Airway epithelial cell (primary cell): ENCODE data around the gene CHRNB1. TPM values are rescaled to one million over a fixed set of nuclear protein-coding genes. Genes with fewer than 3 reads are reported as not detected.

Experiments used
- total RNA-seq: library from RNA; depleted of rRNA; stranded (reverse); fragments of >200 nt; gene quantifications from 2 replicates; pipeline ENCODE4 v1.2.3, GENCODE V29; 2015

CHRNB1 gene, protein sequence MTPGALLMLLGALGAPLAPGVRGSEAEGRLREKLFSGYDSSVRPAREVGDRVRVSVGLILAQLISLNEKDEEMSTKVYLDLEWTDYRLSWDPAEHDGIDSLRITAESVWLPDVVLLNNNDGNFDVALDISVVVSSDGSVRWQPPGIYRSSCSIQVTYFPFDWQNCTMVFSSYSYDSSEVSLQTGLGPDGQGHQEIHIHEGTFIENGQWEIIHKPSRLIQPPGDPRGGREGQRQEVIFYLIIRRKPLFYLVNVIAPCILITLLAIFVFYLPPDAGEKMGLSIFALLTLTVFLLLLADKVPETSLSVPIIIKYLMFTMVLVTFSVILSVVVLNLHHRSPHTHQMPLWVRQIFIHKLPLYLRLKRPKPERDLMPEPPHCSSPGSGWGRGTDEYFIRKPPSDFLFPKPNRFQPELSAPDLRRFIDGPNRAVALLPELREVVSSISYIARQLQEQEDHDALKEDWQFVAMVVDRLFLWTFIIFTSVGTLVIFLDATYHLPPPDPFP
- 10.9 and 11.0 TPM in 2 replicates for total RNA-seq

DNA sequence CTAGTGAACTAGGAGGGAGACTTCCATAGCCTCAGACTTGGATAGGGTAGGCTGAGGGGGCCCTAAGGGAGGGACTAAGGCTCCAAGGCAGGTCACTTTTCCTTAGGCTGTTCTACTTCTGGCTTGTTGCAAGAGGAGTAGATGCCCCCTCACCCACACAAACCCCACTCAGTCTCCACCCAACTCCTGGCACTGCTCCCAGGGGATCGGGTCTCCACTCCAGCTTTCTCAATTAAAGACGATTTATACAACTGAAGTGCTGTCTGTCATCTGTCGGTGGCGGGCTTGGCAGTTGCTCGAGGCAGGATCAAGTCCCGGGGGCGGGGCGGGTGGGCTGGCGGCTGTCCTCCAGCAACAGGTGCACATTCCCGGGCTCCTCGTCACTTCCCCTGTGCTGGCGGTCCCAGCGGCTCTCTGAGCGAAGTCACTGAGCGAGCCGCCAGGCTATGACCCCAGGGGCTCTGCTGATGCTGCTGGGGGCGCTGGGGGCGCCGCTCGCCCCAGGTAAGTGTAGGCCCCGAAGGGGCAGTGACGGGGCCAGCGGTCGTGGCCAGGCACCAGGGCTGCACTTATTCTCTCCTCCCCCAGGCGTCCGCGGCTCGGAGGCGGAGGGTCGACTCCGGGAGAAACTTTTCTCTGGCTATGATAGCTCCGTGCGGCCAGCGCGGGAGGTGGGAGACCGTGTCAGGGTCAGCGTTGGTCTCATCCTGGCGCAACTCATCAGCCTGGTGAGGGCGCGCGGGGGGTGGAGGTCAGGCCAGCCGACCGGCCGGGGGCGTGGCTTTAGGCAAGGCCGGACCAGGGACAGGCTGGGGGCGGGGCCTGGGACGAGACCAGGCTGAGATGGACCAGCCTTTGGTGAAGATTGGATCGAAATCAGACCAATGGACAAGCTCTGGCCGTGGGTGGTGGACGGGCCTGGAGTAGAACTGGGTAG is at the start of gene CHRNB1:
CHRNB1 (plus strand) TSS at position 380 of the 937 bp plus-strand sequence; CDS start at position 447, 67 bp downstream.

DNA sequence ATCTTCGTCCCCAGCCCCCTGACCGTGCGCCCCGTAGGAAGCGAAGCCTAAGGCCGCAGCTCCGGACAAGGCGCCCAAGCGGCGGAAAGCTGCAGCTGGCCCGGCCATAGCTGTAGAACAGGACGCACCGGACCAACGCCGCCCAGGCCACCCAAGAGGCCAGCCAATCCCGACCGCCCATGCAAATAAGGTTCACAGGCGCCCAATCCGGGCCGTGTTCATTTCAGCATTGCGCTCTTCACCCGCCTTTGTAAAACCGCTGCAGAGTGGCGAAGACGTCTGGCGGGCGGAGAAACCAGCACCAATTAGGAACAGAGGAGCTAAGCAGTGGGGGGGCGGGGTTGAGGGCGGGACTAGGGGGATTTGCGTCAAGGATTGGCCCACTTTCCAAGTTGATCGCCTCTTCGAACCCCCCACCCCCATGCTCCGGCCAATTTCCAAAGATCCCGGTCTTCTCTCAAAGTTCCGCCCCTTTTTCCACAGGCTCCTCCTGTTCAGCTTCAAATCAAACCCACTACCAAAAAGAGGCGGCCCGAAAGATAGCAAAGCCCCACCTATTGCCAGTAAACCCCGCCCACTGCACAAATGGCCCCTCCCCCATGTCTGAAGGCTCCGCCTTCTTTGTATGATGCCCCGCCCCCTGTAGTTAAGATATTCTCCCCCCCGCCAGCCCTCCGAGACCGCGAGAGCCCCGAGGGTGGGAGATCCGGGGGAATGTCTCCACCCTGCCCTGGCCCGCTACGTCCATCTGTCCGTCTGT is 40.7 kb upstream of the CHRNB1 start, which contains the start of gene TMEM256:
TMEM256 (minus strand) TSS at position 121 of the 760 bp plus-strand sequence; CDS start at position 108, 13 bp downstream.

DNA sequence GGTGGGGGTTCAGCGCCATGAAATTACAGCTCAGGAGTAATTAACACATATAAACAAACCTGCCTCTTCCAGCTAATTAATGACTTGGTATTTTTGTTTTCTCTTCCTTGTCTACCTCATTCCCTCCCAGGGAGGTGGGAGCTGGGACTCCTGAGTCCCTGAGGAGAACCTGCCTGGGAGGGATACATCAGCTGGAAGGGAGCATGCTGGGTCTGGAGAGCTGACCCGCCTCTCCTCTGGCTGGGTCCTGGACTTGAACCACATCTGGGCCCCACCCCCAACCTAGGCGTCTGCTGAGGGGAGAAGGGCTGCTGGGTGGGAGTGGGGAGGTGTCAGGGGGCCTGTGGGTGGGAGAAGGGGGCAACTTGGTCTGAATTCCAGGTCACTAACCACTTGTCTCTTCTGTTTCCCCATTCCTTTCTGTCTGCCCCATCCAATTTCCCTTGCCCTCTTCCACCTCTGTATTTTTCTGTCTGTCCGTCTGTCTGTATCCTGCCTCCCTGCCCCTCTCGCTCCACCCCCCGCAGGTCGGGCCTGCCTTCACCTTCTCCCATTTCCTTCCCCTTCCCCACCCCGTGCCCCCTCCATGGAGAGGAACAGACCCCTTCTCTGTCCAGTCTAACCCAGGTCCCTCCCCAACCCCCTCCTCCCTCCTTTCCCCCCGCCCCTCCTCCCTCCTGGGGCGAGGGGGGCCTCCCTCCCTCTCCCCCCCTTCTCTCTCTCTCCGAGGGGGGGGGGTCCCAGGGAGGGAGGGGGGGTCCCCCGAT is 37.2 kb upstream of the CHRNB1 start, which contains the start of gene NLGN2:
NLGN2 (plus strand) TSS at position 361 of the 767 bp plus-strand sequence. CDS start 411 bp downstream, outside the sequence.

DNA sequence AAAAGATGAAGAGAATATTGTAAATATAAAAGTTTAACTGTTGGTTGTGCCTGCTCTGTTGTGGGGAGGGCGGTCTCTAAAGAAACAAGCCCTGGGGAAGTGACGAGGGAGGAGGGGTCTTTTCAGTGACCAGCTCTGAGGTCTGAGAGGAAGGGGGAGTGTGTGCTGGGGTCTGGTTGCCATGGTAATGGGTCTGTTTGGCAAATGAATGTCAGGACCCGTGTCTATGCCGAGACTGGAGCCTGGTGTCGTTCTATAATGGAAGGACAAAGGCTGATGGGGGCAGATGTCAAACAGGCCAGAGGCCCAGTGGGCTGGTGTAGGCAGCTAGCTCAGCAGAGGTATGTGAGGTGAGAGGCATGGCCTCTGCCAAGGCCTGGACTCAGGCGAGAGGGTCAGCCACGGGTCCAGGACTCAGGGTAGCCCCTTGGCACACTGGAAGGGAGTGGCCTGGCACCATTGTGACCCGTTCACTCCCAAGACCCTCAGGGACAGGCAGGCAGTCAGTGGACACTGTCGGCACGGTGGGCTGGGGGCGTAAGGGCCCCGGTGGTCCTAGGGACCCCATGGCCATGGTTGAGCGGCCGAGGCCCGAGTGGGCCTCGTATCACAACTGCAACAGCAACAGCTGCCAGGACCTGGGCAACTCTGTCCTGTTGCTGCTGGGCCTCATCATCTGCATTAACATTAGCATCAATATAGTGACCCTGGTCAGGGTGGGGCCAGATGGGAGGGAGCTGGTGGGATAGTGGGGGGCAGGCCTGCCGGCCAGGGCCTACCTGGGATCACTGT is 24.8 kb upstream of the CHRNB1 start, which contains the start of gene SPEM1:
SPEM1 (plus strand) TSS at position 506 of the 792 bp plus-strand sequence; CDS start at position 567, 61 bp downstream.

DNA sequence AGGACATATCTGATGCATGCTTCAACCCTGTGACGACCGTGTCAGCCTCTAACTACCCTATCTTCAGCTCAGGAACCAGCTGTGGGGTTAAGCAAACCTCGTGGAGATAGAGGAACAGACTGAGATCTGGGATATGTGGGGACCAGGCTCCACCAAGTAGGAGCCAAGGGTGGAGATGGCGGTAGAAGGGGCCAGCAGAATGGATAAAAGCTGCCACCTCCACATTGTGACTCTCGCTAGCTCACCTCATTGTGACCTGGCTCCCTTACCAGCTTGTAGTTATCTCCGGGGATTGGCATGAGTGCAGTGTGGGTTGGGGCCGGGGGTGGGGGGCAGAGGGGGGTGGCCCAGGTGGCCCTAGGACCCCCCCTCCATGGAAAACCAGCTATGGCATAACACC is 19.5 kb upstream of the CHRNB1 start, which contains the start of gene SPEM2:
SPEM2 (plus strand) TSS at position 301 of the 400 bp plus-strand sequence; CDS start at position 374, 73 bp downstream.

DNA sequence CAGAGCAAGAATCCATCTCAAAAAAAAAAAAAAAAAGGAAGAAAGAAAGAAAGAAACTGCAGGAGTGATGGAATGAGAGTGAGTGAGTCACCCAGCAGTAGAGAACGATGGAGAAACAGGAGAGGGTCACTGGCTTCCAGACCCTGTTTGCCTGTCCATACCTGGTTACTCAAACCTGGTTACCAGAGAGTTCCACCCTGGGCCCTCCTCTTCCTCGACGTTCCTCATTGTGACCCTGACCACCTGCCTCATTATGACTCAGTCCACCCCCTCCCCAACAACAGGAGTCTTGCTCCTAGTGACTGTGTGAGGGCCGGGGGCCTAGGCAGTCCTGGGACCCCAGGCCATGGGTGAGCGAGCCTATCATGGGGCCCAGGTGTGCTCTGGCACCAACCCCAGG is 16.3 kb upstream of the CHRNB1 start, which contains the start of gene SPEM3:
SPEM3 (plus strand) TSS at position 301 of the 400 bp plus-strand sequence; CDS start at position 347, 46 bp downstream.

DNA sequence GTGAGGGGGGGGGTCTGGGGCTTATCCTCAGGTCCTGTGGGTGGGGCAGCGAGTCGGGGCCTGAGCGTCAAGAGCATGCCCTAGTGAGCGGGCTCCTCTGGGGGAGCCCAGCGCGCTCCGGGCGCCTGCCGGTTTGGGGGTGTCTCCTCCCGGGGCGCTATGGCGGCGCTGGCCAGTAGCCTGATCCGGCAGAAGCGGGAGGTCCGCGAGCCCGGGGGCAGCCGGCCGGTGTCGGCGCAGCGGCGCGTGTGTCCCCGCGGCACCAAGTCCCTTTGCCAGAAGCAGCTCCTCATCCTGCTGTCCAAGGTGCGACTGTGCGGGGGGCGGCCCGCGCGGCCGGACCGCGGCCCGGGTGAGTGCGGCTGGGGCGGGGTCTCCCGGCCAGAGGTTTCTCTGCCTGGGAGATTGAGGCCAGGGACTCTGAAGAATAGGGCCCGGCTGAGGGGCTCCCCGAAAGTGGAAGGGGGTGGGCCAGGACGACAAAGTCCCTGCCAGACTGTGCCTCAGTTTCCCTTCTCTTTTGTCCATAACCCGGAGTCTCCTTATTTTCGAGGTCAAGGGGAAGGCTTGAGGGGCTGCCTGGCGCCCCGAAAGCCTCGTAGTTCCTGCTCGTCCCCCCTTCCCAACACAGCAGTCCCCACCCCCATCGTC is 5.3 kb upstream of the CHRNB1 start, which contains the start of gene FGF11:
FGF11 (plus strand) TSS at position 51 of the 651 bp plus-strand sequence; CDS start at position 160, 109 bp downstream.

DNA sequence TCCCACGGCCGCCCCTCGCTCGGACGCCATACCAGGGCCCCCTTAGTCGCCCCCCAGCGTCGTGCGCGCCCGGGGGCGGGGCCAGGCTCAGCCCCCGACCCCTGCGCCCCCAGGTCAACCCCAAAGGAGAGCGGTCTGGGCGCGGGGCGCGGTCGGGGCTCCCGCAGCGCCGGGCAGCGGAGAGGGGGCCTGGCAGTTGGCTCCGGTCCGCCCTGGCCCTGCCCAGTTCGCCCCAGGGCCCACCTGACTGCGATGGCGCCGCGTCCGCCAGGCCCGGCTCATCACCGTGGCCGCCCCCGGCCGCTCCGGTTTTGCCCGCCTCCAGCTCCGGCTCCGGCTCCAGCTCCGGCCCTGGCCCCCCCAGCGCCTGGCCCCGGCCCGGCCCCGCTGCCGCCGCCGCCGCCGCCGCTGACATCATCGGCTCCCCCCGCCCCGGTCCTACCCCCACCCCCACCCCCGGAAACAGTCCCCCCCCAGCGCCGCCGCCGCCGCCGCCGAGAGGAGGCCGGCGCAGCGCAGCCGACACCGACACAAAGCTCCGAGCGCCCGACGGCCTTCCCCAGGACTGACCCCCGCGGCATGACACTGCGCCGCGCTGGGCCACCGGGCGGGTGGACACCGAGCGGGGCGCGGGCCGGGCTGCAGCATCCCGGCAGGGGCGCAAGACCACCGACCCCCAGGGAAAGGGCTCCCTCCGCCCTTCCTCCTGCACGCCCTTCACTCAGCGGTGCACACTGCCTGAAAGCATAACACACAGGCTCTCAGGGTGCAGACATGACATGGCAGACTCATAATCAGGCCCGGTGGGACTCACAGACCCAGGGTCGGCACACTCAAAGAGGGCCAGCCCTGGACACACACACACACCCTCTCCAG is 34.6 kb downstream of the CHRNB1 start, which contains the start of gene ZBTB4:
ZBTB4 (minus strand) TSS at position 419 of the 876 bp plus-strand sequence. CDS start 12,830 bp downstream, outside the sequence.

DNA sequence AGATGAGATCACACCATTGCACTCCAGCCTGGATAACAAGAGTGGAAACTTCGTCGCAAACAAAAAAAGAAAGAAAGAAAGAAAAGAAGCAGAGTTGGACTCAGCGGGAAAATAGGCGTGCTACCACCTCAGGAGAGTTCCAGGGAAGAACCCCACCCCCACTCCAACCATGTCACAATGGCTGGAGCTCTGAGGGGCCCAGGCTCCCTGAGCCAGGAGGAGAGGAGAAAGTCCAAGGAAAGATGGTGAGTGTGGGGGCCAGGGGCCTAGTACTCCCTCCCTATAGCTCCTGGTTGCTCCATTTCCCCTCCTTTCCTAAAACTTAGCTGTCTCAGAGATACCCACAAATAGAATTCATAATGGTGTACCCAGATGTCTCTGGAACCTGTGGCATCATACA is 36.4 kb downstream of the CHRNB1 start, which contains the start of gene SLC35G6:
SLC35G6 (plus strand) TSS at position 172 of the 400 bp plus-strand sequence; CDS start at position 243, 71 bp downstream.

DNA sequence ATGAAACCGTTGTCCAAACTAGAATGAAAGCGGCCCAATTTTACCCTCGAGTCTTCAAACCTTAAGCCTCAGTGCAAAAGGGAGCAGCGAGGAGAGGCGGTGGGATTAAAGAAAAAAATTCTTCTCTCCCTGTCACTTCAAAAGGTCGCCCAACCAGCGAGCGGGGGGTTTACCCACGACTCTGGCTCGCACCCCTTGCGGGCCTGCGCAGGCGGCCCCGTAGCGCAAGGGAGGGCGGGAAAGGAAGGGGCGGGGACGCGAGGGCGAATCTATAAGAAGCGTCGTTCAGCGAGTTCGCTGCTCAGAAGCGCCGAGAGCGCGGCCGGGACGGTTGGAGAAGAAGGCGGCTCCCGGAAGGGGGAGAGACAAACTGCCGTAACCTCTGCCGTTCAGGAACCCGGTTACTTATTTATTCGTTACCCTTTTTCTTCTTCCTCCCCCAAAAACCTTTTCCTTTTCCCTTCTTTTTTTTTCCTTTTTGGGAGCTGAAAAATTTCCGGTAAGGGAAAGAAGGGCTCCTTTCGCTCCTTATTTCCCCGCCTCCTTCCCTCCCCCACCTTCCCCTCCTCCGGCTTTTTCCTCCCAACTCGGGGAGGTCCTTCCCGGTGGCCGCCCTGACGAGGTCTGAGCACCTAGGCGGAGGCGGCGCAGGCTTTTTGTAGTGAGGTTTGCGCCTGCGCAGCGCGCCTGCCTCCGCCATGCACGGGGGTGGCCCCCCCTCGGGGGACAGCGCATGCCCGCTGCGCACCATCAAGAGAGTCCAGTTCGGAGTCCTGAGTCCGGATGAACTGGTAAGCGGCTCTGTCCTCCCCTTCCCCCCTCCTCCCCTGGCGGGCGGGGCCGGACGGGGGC is 39.4 kb downstream of the CHRNB1 start, which contains the start of gene POLR2A:
POLR2A (plus strand) TSS at position 300 of the 852 bp plus-strand sequence.

Other genes with a start within 250 kb of the CHRNB1 start
- gene DLG4, start 225.2 kb upstream of the CHRNB1 start, total RNA-seq = 4.4 and 6.6 TPM in 2 replicates
- gene ACADVL, start 225.1 kb upstream of the CHRNB1 start, total RNA-seq = 364 and 375 TPM in 2 replicates
- gene DVL2, start 210.5 kb upstream of the CHRNB1 start, total RNA-seq = 44.9 and 52.6 TPM in 2 replicates
- 33.1 and 35.1 TPM in 2 replicates for gene PHF23, start 205.6 kb upstream of the CHRNB1 start, total RNA-seq
- 309 and 347 TPM in 2 replicates for gene GABARAP, start 202.6 kb upstream of the CHRNB1 start, total RNA-seq
- gene CTDNEP1, start 193.3 kb upstream of the CHRNB1 start, total RNA-seq = 21.6 and 47.5 TPM in 2 replicates
- gene ELP5, start 192.8 kb upstream of the CHRNB1 start, total RNA-seq = 38.4 and 42.1 TPM in 2 replicates
- gene CLDN7, start 182.6 kb upstream of the CHRNB1 start, total RNA-seq = 86.7 and 132 TPM in 2 replicates
- 0.14 and 0.56 TPM in 2 replicates for gene SLC2A4, start 163.3 kb upstream of the CHRNB1 start, total RNA-seq
- 0.51 and 0.63 TPM in 2 replicates for gene YBX2, start 150.4 kb upstream of the CHRNB1 start, total RNA-seq
- gene EIF5A, start 137.4 kb upstream of the CHRNB1 start, total RNA-seq = 554 and 701 TPM in 2 replicates
- 50.8 and 66.1 TPM in 2 replicates for gene GPS2, start 129.7 kb upstream of the CHRNB1 start, total RNA-seq
- 13.4 and 22.5 TPM in 2 replicates for gene NEURL4, start 115.7 kb upstream of the CHRNB1 start, total RNA-seq
- gene ACAP1, start 108.5 kb upstream of the CHRNB1 start, total RNA-seq = 0.42 and 0.78 TPM in 2 replicates
- gene KCTD11, start 92.9 kb upstream of the CHRNB1 start, total RNA-seq = 48.4 and 61.1 TPM in 2 replicates
- not detected in 2 replicates for gene TMEM95, start 89.9 kb upstream of the CHRNB1 start, total RNA-seq
- 13.0 and 15.8 TPM in 2 replicates for gene TNK1, start 64.0 kb upstream of the CHRNB1 start, total RNA-seq
- 64.6 and 96.0 TPM in 2 replicates for gene PLSCR3, start 50.5 kb upstream of the CHRNB1 start, total RNA-seq
- gene TMEM256, start 41.0 kb upstream of the CHRNB1 start, total RNA-seq = 117 and 202 TPM in 2 replicates
- 6.0 and 8.9 TPM in 2 replicates for gene NLGN2, start 37.2 kb upstream of the CHRNB1 start, total RNA-seq
- gene SPEM1, start 24.7 kb upstream of the CHRNB1 start, total RNA-seq = not detected in 2 replicates
- gene SPEM2, start 19.4 kb upstream of the CHRNB1 start, total RNA-seq = not detected in 2 replicates
- not detected in 2 replicates for gene SPEM3, start 16.2 kb upstream of the CHRNB1 start, total RNA-seq
- gene TMEM102, start 9.6 kb upstream of the CHRNB1 start, total RNA-seq = 29.6 and 33.5 TPM in 2 replicates
- gene FGF11, start 5.5 kb upstream of the CHRNB1 start, total RNA-seq = 18.3 and 32.1 TPM in 2 replicates
- gene ZBTB4, start 34.6 kb downstream of the CHRNB1 start, total RNA-seq = 29.5 and 46.1 TPM in 2 replicates
- not detected in 2 replicates for gene SLC35G6, start 36.4 kb downstream of the CHRNB1 start, total RNA-seq
- gene POLR2A, start 39.3 kb downstream of the CHRNB1 start, total RNA-seq = 62.4 and 64.9 TPM in 2 replicates
- gene TNFSF12, start 104.0 kb downstream of the CHRNB1 start, total RNA-seq = 4.2 and 10.8 TPM in 2 replicates
- gene TNFSF13, start 113.7 kb downstream of the CHRNB1 start, total RNA-seq = 4.4 and 5.1 TPM in 2 replicates
- 44.8 and 62.7 TPM in 2 replicates for gene SENP3, start 116.9 kb downstream of the CHRNB1 start, total RNA-seq
- 14.8 and 21.2 TPM in 2 replicates for gene CD68, start 134.6 kb downstream of the CHRNB1 start, total RNA-seq
- gene MPDU1, start 138.8 kb downstream of the CHRNB1 start, total RNA-seq = 147 and 153 TPM in 2 replicates
- 162 and 173 TPM in 2 replicates for gene SOX15, start 145.0 kb downstream of the CHRNB1 start, total RNA-seq
- gene FXR2, start 169.8 kb downstream of the CHRNB1 start, total RNA-seq = 39.4 and 49.4 TPM in 2 replicates
- 25.9 and 36.9 TPM in 2 replicates for gene SAT2, start 182.8 kb downstream of the CHRNB1 start, total RNA-seq
- 0.28 and 0.51 TPM in 2 replicates for gene SHBG, start 185.1 kb downstream of the CHRNB1 start, total RNA-seq
- gene ATP1B2, start 205.9 kb downstream of the CHRNB1 start, total RNA-seq = not detected in 2 replicates
- gene TP53, start 242.4 kb downstream of the CHRNB1 start, total RNA-seq = 47.3 and 58.3 TPM in 2 replicates
- gene WRAP53, start 243.4 kb downstream of the CHRNB1 start, total RNA-seq = 9.3 and 13.6 TPM in 2 replicates